H9 (cell line): ENCODE results near the gene BEX3. TPM values are rescaled to one million over a fixed set of nuclear protein-coding genes. Genes with fewer than 3 reads are reported as not detected.
A peak's percentile ranks its signal among the peaks of the same experiment; 100 is the strongest.

Experiments
- DNase-seq: peaks from one replicate; pipeline ENCODE4 v3.0.0-alpha.2; 2017
- H2AFZ ChIP-seq: one replicate; pipeline ENCODE4 v1.6.1; 2013; ENCODE audit warnings: mild to moderate bottlenecking, low read length, control low read depth, moderate library complexity
- H2AK5ac ChIP-seq: 2 replicates; pipeline ENCODE4 v1.6.1; 2013; ENCODE audit warnings: low read length, control low read depth, mixed read lengths; ENCODE audit not compliant: insufficient read length
- H2BK120ac ChIP-seq: one replicate; pipeline ENCODE4 v1.6.1; 2013; ENCODE audit warnings: low read depth, mild to moderate bottlenecking, low read length, control low read depth, inconsistent platforms; ENCODE audit not compliant: poor library complexity, severe bottlenecking
- H2BK12ac ChIP-seq: 2 replicates; pipeline ENCODE4 v1.6.1; 2013; ENCODE audit warnings: low read length, control low read depth, mixed read lengths, low read depth; ENCODE audit not compliant: insufficient read length
- H2BK15ac ChIP-seq: 2 replicates; pipeline ENCODE4 v1.6.1; 2013; ENCODE audit warnings: low read depth, low read length, control low read depth
- H2BK20ac ChIP-seq: one replicate; pipeline ENCODE4 v1.6.1; 2013; ENCODE audit warnings: low read depth, mild to moderate bottlenecking, low read length, control low read depth, inconsistent platforms; ENCODE audit not compliant: poor library complexity, severe bottlenecking
- H2BK5ac ChIP-seq: 2 replicates; pipeline ENCODE4 v1.6.1; 2013; ENCODE audit warnings: low read length, control low read depth, mixed read lengths; ENCODE audit not compliant: insufficient read length
- H3K14ac ChIP-seq: 2 replicates; pipeline ENCODE4 v1.6.1; 2013; ENCODE audit warnings: low read length, control low read depth; ENCODE audit not compliant: insufficient read depth
- H3K18ac ChIP-seq: 2 replicates; pipeline ENCODE4 v1.6.1; 2013; ENCODE audit warnings: low read depth, mild to moderate bottlenecking, mixed read lengths, low read length, control low read depth; ENCODE audit not compliant: insufficient read length
- H3K23ac ChIP-seq: 2 replicates; pipeline ENCODE4 v1.6.1; 2013; ENCODE audit warnings: low read length, control low read depth, mixed read lengths, low read depth; ENCODE audit not compliant: insufficient read length
- H3K23me2 ChIP-seq: 2 replicates; pipeline ENCODE4 v1.6.1; 2013; ENCODE audit warnings: low read depth, mild to moderate bottlenecking, mixed read lengths, low read length, control low read depth; ENCODE audit not compliant: insufficient read length, poor library complexity, severe bottlenecking
- H3K27ac ChIP-seq: 2 replicates; pipeline ENCODE4 v1.5.1; 2013; ENCODE audit warnings: low read length, control low read depth, mixed read lengths, low read depth; ENCODE audit not compliant: insufficient read length
- H3K27me3 ChIP-seq: 2 replicates; pipeline ENCODE4 v1.6.1; 2013; ENCODE audit warnings: low read length, control low read depth, inconsistent platforms; ENCODE audit not compliant: insufficient read depth
- H3K4ac ChIP-seq: 2 replicates; pipeline ENCODE4 v1.6.1; 2013; ENCODE audit warnings: low read depth, mild to moderate bottlenecking, control low read depth, inconsistent platforms, low read length, moderate library complexity
- H3K4me1 ChIP-seq: 2 replicates; pipeline ENCODE4 v1.6.1; 2013; ENCODE audit warnings: low read length, control low read depth, inconsistent platforms; ENCODE audit not compliant: insufficient read depth
- H3K4me2 ChIP-seq: 2 replicates; pipeline ENCODE4 v1.6.1; 2013; ENCODE audit warnings: low read length, control low read depth, mixed read lengths; ENCODE audit not compliant: insufficient read length, insufficient read depth
- H3K56ac ChIP-seq: 2 replicates; pipeline ENCODE4 v1.6.1; 2013; ENCODE audit warnings: low read depth, mild to moderate bottlenecking, mixed read lengths, low read length, control low read depth; ENCODE audit not compliant: insufficient read length
- H3K79me1 ChIP-seq: 2 replicates; pipeline ENCODE4 v1.6.1; 2013; ENCODE audit warnings: low read depth, mild to moderate bottlenecking, moderate library complexity, low read length, control low read depth, inconsistent platforms; ENCODE audit not compliant: insufficient read depth, poor library complexity, severe bottlenecking
- H3K79me2 ChIP-seq: 2 replicates; pipeline ENCODE4 v1.6.1; 2013; ENCODE audit warnings: low read length, control low read depth, inconsistent platforms; ENCODE audit not compliant: insufficient read depth
- H3K9ac ChIP-seq: 2 replicates; pipeline ENCODE4 v1.6.1; 2013; ENCODE audit warnings: low read length, control low read depth, mixed read lengths; ENCODE audit not compliant: insufficient read length; ENCODE audit errors: extremely low read depth
- H3K9me3 ChIP-seq: one replicate; pipeline ENCODE4 v1.6.1; 2013; ENCODE audit warnings: low read depth, low read length, inconsistent platforms; ENCODE audit not compliant: control insufficient read depth
- H3T11ph ChIP-seq: one replicate; pipeline ENCODE4 v1.6.1; 2013; ENCODE audit warnings: mild to moderate bottlenecking, low read length, control low read depth, inconsistent platforms
- H4K20me1 ChIP-seq: one replicate; pipeline ENCODE4 v1.6.1; 2013; ENCODE audit not compliant: control insufficient read depth, insufficient read length, insufficient read depth
- H4K5ac ChIP-seq: 2 replicates; pipeline ENCODE4 v1.6.1; 2013; ENCODE audit warnings: low read depth, mild to moderate bottlenecking, mixed read lengths, low read length, control low read depth; ENCODE audit not compliant: insufficient read length
- H4K8ac ChIP-seq: replicated peaks from 2 replicates; pipeline ENCODE4 v1.6.1; 2013; ENCODE audit warnings: low read length, control low read depth, mixed read lengths, low read depth; ENCODE audit not compliant: insufficient read length
- H4K91ac ChIP-seq: 2 replicates; pipeline ENCODE4 v1.6.1; 2013; ENCODE audit warnings: low read depth, mild to moderate bottlenecking, moderate library complexity, mixed read lengths, low read length, control low read depth; ENCODE audit not compliant: insufficient read length
- H3K27ac Mint-ChIP-seq, 3 experiments: 2 replicates in 2 of 3; 3 replicates in 1 of 3; pipeline ENCODE4 v1.8.0; 2020 to 2021; ENCODE audit warnings: mixed read lengths in 3 of 3, mild to moderate bottlenecking in 1 of 3, moderate library complexity in 1 of 3
- H3K27me3 Mint-ChIP-seq: 2 replicates; pipeline ENCODE4 v1.8.0; 2021; ENCODE audit warnings: low read depth, mild to moderate bottlenecking, moderate library complexity, mixed read lengths
- H3K36me3 Mint-ChIP-seq, 3 experiments: 2 replicates in 2 of 3; 3 replicates in 1 of 3; pipeline ENCODE4 v1.8.0; 2020 to 2021; ENCODE audit warnings: low read depth in 3 of 3, mixed read lengths in 3 of 3; ENCODE audit not compliant: insufficient read depth in 1 of 3
- H3K4me1 Mint-ChIP-seq, 2 experiments: 2 replicates each; pipeline ENCODE4 v1.8.0; 2020; ENCODE audit warnings: mixed read lengths in 2 of 2
- H3K4me3 Mint-ChIP-seq, 2 experiments: 2 replicates in 1 of 2; 3 replicates in 1 of 2; pipeline ENCODE4 v1.8.0; 2020 to 2021; ENCODE audit warnings: mild to moderate bottlenecking in 2 of 2, mixed read lengths in 2 of 2, moderate library complexity in 1 of 2
- H3K9me3 Mint-ChIP-seq, 2 experiments: 2 replicates in 1 of 2; 3 replicates in 1 of 2; pipeline ENCODE4 v1.8.0; 2020; ENCODE audit warnings: mild to moderate bottlenecking in 2 of 2, mixed read lengths in 2 of 2, moderate library complexity in 1 of 2
- CTCF ChIP-seq: fragments of 200-600 bp; sonication (generic); conservative IDR thresholded peaks from 3 replicates; pipeline ENCODE4 v1.8.0; 2021; ENCODE audit warnings: antibody characterized with exemption, mild to moderate bottlenecking
- WGBS: extraction: QIAGEN DNeasy Blood & Tissue Kit; methylation state at CpG from one replicate; pipeline ENCODE4 v1.1.7; 2013; ENCODE audit warnings: missing lambda C conversion rate, low lambda C conversion rate, mixed read lengths; ENCODE audit not compliant: insufficient read length; ENCODE audit errors: extremely low coverage; 5-methylcytosine and 5-hydroxymethylcytosine counted together
- total RNA-seq: library from RNA; stranded (reverse); gene quantifications from 2 replicates; pipeline ENCODE4 v1.2.1, GENCODE V29; 2021

Gene BEX3
- total RNA-seq, 1 experiment from 2014 or later: 305 TPM

- Histone ChIP-seq H2BK120ac (no peak within 1 kb of the TSS), H2AK5ac (no peak within 1 kb of the TSS), H4K5ac (no peak within 1 kb of the TSS), H2BK20ac (no peak within 1 kb of the TSS), H4K8ac (no peak within 1 kb of the TSS), H3K23ac (no peak within 1 kb of the TSS), H3K4me2 (peak within 1 kb of the TSS; percentile 63), H3K79me2 (no peaks in the 10 kb centered on the region), H3K4ac (no peak within 1 kb of the TSS), H3K18ac (peak within 1 kb of the TSS; percentile 31), H4K20me1 (no peaks in the 10 kb centered on the region), H3K9me3 (no peaks in the 10 kb centered on the region), H3K79me1 (no peaks in the 10 kb centered on the region), H4K91ac (no peak within 1 kb of the TSS), H2BK5ac (no peak within 1 kb of the TSS), H3K4me1 (peaks cover 3% of the 10 kb centered on the region; the same call in 1 of the 2 replicates), H2BK12ac (no peak within 1 kb of the TSS), H3K56ac (no peak within 1 kb of the TSS), H2BK15ac (no peak within 1 kb of the TSS), H3K27ac (peak within 1 kb of the TSS; percentile 37), H3K9ac (peak within 1 kb of the TSS; percentile 60), H3T11ph (no peak within 1 kb of the TSS), H3K23me2 (peaks cover 8% of the 10 kb centered on the region), H2AFZ (no peak within 1 kb of the TSS), H3K27me3 (no peaks in the 10 kb centered on the region), H3K14ac (peak within 1 kb of the TSS; percentile 66; the same call in 1 of the 2 replicates)
- WGBS: no CpG with 5 or more reads among the region's 18 CpGs
- Mint-ChIP-seq H3K36me3 (peaks cover 0 to 13% (median 13%) of the 10 kb centered on the region in 3 experiments; a peak in 5 of 7 replicates), H3K27me3 (no peaks in the 10 kb centered on the region), H3K4me1 (peaks cover 6 to 12% of the 10 kb centered on the region in 2 experiments), H3K9me3 (peaks cover 0 to 56% of the 10 kb centered on the region in 2 experiments; a peak in 3 of 5 replicates), H3K27ac (peak within 1 kb of the TSS; percentile 79 to 97 (median 86)), H3K4me3 (peak within 1 kb of the TSS; percentile 87 to 92)
- TF ChIP-seq CTCF: no peak
- peak; percentile 78 for DNase-seq
These were observed 20.1 kb upstream of the BEX3 start, which contains the start of gene TCEAL9 for GRCh38 chrX:103356130-103356798. TSS of gene TCEAL9 (plus strand) at chrX:103356506. CDS start at chrX:103357685, 1,179 bp downstream.
